GM18519 (cell line): ENCODE measurements around the gene ELMOD3.
"Not testable (repeated sequence)": the region's sequence is repeated elsewhere in the genome, so short reads cannot be mapped to it uniquely, and the experiment has no call there.

Source experiments
- ATAC-seq: cut with Tn5 transposase; IDR thresholded peaks from one replicate; pipeline ENCODE4 v1.9.1; 2021; ENCODE audit warnings: mild to moderate bottlenecking, moderate library complexity; ENCODE audit not compliant: unreplicated experiment, low FRiP score

The ELMOD3 gene

DNA sequence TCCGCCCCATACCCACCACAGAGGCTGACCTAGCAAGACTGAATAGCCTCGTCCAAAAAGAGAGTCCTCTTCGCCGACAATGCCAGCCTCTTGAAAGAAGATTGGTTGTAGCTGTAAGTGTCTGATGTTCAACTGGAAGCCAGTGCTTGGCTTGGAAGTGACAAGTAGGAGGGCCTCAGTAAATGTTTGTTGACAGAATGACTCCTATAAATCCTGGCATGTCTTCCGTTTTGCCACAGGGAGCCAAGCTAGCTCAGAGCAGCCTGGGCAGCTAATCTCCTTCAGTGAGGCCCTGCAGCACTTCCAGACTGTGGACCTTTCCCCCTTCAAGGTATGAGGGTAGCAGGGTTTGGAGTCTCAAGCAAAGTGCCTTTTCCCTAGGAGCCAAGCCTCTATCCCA, 14.9 kb downstream of the ELMOD3 start:
- ATAC-seq: no peak

DNA sequence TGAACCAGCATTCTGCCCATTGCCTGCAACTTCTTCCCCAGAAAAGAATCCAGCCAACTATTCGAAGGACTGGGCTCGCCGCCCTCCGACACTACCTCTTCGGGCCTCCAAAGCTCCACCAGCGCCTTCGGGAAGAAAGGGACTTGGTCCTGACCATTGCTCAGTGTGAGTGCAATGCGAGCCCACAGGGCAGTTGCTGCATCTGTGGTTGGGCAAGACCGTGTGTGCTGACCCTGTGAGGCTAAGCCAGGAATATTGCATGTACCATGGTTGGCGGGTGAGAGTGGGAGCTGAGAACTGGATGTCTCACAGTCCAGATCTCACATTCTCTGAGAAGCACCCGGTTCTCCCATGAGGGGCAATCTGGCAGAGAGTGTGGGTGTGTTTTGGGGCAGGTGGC, 16.5 kb downstream of the ELMOD3 start:
- no peak for ATAC-seq

GRCh38 chr2:85376291-85377065, 21.9 kb downstream of the ELMOD3 start:
- no peak for ATAC-seq

DNA sequence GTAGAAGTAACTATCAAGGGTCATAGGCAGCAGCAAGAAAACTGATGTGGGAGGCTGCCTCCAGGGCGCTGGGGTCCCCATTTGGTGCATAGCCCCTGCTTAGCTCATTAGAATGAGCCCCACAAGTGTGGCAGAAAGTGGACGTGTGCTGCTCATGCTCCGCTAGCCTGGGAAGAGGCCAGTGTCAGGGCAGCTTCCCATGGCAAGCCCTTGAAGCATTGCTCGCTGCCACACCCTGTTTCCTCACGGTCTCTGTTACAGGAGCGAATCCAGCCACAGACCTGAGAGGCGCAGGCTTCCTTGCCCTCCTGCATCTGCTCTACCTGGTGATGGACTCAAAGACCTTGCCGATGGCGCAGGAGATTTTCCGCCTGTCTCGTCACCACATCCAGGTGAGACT, 22.5 kb downstream of the ELMOD3 start:
- ATAC-seq: no peak

- ATAC-seq: no peak
These were observed 23.7 kb downstream of the ELMOD3 start for GRCh38 chr2:85378257-85378656.

GRCh38 chr2:85380048-85380447, 25.5 kb downstream of the ELMOD3 start:
- ATAC-seq: no peak

- not testable (repeated sequence) for ATAC-seq
These were observed 28.6 kb downstream of the ELMOD3 start for GRCh38 chr2:85383151-85383550.

DNA sequence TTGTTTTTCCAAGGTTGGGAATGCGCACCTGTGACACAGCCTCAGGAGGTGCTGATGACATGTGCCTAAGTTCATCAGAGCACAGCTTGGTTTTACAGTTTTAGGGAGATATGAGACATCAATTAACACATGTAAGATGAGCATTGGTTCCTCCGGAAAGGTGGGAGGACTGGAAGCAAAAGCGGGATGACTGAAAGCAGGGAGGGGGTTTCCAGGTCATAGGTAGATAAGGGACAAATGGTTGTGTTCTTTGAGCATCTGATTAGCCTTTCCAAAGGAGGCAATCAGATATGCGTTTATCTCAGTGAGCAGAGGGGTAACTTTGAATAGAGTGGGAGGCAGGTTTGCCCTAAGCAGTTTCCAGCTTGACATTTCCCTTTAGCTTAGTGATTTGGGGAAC, 29.3 kb downstream of the ELMOD3 start:
- ATAC-seq: no peak

- no peak for ATAC-seq
These were observed 31.2 kb downstream of the ELMOD3 start for GRCh38 chr2:85385746-85386145.

GRCh38 chr2:85387754-85388153, 33.2 kb downstream of the ELMOD3 start:
- ATAC-seq: no peak

GRCh38 chr2:85388878-85389538, 34.4 kb downstream of the ELMOD3 start:
- no peak for ATAC-seq

DNA sequence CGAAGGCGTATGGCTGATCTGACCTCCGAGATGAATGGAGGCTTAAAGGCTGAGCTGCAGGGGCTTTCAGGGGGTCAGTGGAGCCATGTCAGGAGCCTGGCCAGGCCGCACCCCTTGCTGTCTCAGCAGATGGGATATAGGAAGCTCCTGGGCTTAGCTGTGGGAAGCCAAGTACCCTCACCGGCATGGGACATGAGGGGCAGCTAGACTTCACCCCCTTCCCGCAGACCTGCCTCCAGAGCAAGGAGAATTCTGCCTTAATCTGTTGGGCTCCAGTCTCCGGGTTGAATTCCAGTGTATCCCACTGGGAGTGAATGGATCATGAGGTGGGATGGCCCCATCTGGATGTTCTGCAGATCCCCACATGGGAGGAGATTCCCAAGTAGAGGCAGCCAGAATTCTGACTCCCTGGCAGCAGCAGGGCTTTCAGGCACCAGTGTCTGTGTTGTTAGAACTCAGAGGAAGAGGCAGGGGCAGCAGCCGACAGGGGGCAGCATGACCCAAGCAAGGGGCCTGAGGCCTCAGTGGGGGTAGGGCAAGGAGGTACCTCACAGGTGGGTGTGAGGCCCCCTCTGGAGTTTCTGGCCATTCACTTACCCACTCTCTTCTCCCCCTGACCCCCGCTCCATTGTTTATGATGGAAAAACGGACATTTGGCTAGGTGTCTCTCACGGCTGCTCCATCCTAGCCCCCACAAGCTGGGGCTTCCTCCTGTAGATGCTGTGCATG, 36.5 kb downstream of the ELMOD3 start:
- ATAC-seq: no peak

DNA sequence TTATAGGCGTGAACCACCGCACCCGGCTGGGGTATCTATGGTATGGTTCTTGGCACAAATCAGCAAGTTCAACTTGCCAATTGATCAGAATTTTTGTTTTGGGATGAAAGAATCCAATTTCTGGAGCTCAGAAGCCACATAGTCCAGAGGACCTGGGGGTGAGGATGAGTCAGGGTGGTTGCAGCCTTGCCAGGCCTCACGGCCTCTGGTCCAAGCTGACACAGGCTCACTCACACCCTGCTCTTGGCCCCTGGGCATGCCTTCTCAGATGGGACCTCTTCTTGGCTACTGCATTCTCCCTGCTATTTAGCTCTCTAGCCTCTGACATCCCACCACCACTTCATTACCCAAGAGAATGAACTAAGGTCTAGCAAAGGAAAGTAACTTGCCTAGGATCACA, 39.3 kb downstream of the ELMOD3 start:
- ATAC-seq: no peak

- no peak for ATAC-seq
These were observed 39.7 kb downstream of the ELMOD3 start for GRCh38 chr2:85394261-85394681.

DNA sequence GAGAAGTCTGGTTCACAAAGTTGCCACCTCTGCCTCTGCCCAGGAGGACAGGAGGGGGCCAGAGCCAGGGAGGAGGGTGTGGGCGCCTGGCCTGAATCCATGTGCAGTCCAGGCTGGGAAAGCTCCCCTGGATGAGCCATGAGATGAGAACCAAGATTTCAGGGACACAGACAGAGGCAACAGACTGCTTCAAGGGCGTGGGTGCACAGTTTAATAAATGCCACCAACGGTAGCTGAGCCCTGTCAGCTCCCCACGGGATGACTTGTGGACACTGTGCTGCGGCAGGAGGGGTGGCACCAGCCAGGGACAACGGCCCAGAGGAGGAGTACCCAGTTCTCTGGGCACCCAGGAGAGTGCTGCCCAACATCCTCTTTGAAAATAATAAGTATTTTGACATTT, 40.4 kb downstream of the ELMOD3 start:
- no peak for ATAC-seq

DNA sequence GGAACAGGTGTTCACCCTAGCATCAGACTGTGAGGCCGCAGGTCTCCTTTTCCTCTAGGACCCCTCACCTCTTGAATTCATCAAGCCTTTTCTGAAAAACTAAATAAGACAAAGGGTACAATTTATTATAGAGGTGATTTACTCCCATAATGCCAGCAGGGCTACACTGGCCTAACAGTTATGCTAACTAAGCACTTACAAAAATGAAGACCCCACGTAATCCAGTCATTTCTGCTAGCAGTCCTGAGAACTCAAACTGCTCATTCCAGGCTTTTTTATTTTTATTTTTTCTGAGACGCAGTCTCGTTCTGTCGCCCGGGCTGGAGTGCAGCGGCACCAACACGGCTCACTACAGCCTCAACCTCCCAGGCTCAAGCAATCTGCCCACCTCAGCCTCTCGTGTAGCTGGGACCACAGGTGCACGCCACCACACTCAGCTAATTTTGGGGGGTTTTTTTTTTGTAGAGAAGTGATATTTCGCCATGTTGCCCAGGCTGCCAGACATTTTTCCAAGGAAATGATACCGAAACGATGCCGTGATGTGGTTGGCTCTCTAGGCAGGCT, 41.4 kb downstream of the ELMOD3 start:
- no peak for ATAC-seq

GRCh38 chr2:85396531-85397470, 42.2 kb downstream of the ELMOD3 start:
- ATAC-seq: no peak

GRCh38 chr2:85397925-85398331, 43.4 kb downstream of the ELMOD3 start:
- no peak for ATAC-seq

GRCh38 chr2:85398426-85399182, 44.0 kb downstream of the ELMOD3 start:
- ATAC-seq: no peak

DNA sequence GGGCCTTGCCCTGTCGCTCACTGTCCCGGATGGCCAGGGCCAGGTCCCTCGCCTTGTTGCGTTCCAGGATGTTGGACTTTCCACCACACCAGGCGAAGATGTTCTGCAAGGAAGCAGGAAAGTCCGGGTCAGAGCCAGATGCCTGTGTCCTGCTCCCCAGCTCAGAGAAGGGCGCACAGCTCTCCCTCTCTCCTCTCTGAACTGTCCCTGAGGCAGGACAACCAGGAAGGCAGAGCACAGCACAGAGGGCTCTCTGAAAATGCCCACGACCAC, 44.5 kb downstream of the ELMOD3 start:
- ATAC-seq: no peak
